ENCODE data around the gene TMEM154.

GRCh38 chr4:152689615-152690501, 10.1 kb upstream of the TMEM154 start:
- TF ChIP-seq POLR2AphosphoS5 (IDR thresholded peaks at IDR 0.05) (no peak), POLR2A (IDR thresholded peaks at IDR 0.05) (no peak)
